Measurements from ENCODE around the gene NUMBL. TPM values are rescaled to one million over a fixed set of nuclear protein-coding genes. Genes with fewer than 3 reads are reported as not detected.
"Not testable (repeated sequence)": the region's sequence is repeated elsewhere in the genome, so short reads cannot be mapped to it uniquely, and the experiment has no call there.

NUMBL gene
- total RNA-seq (2014; rRNA removed; shearing (Covaris generic)) = 10.9 and 16.4 TPM in 2 replicates
- polyA plus RNA-seq (2015; cell fraction: cytosol; rRNA removed) = 32.3 and 33.7 TPM in 2 replicates
- polyA plus RNA-seq (2015; cell fraction: nucleus; rRNA removed) = 52.5 and 53.7 TPM in 2 replicates

DNA sequence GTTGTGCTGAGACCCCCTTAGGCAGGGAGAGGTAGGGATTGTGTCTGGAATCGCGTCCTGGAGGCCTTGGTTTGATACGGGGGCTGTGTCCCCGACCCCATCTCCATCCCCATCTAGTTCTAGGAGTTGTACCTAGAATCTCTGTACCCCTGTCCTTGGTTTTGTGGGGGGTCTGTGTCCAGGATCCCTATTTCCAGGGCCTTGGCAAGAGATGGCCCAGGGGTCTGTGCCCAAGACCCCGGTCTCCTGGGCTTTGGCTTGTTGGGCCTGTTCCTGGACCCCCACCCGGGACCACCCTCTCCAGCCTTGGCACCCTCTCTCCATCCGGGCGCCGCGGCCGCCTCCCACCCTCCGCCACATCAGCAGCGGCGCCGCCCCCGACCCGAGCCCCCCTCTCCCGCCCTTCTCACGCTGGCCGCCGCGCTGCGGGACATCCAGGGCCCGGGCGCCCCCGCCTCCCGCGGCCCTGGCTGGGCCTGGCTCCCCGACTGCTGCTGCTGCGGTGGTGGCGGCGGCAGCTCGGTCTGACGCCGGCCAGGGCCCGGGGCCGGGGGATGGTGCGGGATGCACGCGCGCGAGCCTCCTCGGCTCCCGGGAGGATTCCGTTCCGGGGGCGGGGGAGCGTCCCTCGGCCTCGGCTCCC is at the start of gene NUMBL:
NUMBL (minus strand) TSS at position 602 of the 643 bp plus-strand sequence; CDS start at position 434, 168 bp downstream.
- DNase-seq (ENCODE audit: low read depth) = no peak

DNA sequence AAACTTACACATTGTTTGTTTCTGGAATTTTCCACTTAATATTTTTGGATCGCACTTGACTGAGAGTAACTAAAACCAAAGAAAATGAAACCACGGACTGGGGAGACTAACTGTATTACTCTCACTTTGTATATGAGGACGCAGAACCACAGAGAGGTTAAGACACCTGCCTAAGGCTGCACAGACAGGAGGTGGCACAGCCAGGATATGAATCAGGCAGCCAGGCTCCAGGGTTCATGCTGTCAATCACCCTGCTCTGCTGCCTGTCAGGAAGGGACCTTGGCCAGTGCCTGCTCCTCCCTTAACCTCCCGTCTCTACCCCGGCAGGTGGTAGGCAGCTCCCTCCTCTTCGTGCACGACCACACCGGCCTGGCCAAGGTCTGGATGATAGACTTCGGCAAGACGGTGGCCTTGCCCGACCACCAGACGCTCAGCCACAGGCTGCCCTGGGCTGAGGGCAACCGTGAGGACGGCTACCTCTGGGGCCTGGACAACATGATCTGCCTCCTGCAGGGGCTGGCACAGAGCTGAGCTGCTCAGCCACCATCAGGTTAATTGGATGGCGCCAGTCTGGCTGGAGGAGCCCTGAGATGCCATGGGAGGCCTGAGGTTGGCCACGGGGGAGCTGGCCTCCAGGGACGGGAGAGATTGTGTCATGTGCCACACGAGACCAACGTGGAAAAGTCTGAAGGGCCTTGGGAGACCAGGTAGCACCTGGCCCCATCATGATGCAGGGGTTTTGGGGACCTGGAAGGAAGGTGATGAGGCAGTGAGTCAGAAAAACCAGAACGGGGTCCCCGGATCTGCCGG is 48.8 kb upstream of the NUMBL start:
- no peak for DNase-seq (ENCODE audit: low read depth)

DNA sequence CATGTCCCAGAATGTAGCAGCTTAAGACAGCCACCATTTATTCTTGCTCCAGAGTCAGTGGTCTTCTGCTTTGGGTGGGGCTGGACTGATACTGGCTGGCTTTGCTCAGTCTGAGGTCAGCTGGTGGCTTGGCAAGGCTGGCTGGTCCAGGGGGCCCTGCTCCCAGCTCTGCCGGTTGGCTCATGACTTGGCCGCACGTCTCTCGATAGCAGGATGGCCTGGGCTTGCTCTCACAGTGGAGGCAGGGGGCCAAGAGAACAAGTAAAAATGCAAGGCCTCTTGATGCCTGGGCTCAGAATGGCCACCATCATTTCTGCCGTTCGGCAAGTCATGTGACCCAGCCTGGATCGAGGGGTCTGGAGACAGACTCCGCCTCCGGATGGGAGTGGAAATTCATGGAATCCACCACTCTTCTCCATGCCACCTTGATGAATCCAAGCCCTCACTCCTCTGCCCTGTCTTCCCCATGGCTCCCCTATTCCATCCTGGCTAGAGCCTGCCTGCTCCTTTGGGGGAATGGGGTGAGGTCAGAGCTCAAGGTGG is 46.7 kb upstream of the NUMBL start:
- no peak for DNase-seq (ENCODE audit: low read depth)

DNA sequence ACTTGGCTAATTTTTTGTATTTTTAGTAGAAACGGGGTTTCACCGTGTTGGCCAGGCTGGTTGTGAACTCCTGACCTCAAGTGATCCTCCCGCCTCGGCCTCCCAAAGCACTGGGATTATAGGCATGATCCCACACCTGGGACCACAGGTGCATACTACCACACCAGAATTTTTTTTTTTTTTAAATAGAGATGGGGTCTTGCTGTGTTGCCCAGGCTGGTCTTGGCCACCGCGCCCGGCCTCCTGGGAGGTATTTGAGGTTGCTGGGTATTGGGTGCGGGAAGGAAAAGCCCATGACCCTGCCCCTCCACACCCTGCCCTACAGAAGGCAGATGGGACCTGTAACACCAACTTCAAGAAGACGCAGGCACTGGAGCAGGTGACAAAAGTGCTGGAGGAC is 46.2 kb upstream of the NUMBL start:
- DNase-seq (ENCODE audit: low read depth) = no peak

DNA sequence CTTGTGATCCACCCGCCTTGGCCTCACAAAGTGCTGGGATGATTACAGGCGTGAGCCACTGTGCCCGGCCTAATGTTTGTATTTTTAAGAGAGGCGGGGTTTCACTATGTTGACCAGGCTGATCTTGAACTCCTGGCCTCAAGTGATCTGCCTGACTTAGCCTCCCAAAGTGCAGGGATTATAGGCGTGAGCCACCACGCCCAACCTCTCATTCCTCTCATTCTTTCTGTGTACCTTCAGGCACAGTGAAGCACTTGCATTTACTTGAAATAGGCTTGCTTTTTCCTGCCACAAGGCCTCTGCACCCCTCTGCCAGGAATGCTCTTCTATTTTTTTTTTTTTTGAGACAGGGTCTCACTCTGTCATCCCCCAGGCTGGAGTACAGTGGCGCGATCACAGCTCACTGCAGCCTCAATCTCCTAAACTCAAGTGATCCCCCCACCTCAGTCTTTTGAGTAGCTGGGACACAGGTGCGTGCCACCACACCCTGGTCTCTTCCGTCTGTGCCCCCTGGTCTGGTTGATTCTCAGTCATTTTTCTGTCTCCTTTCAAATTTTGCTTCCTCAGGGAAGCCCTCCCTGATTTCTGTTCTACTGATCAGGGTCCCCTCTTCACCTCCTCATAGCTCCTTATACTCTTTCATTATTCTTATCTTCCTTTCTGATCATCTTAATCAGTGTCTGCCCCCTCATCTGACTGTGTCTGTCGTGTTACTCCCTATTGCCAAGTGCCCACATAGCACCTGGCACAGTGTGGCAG is 44.7 kb upstream of the NUMBL start:
- no peak for DNase-seq (ENCODE audit: low read depth)

DNA sequence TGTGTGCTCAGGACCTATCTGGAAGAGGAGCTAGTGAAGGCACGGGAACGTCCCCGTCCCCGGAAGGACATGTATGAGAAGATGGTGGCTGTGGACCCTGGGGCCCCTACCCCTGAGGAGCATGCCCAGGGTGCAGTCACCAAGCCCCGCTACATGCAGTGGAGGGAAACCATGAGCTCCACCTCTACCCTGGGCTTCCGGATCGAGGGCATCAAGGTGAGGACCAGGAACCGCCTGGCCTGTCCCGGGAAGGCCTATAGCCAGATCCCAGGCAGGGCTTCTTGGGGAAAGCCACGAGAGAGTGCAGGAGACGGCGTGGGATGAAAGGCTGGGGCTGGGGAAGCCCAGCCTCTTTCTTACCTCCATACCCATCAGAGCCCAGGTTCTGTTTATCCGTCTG is 42.7 kb upstream of the NUMBL start:
- no peak for DNase-seq (ENCODE audit: low read depth)

DNA sequence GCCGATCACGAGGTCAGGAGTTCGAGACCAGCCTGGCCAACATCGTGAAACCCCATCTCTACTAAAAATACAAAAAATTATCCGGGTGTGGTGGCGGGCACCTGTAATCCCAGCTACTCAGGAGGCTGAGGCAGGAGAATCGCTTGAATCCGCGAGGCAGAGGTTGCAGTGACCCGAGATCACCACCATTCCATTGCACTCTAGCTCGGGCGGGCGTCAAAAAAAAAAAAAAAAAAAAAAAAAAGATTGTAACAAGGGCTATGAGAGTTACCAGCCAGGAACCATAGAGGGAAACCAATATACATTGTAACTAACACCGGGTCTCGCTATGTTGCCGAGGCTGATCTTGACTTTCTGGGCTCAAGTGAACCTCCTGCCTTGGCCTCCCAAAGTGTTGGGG is 41.9 kb upstream of the NUMBL start:
- not testable (repeated sequence) for DNase-seq (ENCODE audit: low read depth)

DNA sequence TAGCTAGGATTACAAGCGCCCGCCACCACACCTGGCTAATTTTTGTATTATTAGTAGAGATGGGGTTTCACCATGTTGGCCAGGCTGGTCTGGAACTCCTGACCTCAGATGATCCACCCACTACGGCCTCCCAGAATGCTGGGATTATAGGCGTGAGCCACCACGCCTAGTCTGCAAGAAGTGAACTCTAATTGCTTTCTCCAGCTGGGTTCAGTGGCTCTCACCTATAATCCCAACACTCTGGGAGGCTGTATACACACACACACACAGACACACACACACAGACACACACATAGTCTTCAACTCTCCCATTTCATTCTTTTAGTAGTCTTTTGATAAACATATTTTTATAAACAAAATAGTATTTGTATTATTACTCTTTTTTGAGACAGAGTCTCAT is 39.6 kb upstream of the NUMBL start:
- DNase-seq (ENCODE audit: low read depth) = not testable (repeated sequence)

DNA sequence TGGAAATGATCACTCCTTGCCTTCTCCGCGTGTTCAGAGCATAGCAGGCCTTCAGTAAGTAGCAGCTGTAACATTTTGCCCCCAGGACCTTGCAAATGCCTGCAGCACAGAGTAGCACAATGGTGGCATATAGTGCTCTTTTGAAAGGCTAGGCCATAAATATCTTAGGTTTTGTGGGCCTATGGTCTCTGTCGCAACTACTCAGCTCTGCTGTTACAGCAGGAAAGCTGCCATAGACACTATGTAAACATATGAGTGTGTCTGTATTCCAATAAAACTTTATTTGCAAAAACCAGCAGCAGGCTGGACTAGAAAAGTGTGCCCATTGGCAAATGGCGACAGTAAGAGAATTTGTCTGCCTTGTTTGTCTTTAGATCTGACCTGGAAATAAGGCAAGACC is 35.8 kb upstream of the NUMBL start:
- no peak for DNase-seq (ENCODE audit: low read depth)

DNA sequence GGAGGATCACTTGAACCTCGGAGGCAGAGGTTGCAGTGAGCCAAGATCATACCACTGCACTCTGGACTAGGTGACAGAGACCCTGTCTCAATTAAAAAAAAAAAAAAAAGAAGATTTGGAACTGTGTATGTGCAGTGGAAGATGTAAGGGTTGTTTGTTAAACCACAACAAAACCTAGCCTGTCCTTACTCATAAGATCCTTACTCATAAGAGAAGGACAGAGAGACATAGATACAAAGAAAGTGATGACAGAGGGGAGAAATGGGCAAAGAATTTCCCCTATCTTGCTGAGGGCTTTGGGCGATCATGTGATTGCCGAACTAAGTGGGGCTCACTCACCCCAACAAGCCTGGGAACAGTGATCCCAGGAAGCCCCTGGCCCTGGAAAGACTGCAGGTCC is 34.4 kb upstream of the NUMBL start:
- no peak for DNase-seq (ENCODE audit: low read depth)

DNA sequence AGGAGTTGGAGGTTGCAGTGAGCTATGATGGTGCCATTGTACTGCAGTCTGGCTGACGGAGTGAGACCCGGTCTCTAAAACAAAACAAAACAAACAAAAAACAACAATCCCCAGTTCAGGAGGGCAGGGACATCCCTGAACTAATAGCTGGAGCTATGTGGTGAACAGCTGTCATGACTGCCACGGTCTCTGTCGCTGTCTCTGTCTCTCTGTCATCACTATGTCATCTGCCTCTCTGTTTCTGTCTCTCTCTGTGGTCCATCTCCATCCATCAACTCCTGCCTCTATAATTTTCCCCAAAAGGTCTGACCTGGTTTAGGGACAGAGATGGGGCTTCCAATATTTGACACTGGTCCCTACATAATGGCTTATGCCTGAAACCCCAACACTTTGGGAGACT is 33.9 kb upstream of the NUMBL start:
- DNase-seq (ENCODE audit: low read depth) = no peak

DNA sequence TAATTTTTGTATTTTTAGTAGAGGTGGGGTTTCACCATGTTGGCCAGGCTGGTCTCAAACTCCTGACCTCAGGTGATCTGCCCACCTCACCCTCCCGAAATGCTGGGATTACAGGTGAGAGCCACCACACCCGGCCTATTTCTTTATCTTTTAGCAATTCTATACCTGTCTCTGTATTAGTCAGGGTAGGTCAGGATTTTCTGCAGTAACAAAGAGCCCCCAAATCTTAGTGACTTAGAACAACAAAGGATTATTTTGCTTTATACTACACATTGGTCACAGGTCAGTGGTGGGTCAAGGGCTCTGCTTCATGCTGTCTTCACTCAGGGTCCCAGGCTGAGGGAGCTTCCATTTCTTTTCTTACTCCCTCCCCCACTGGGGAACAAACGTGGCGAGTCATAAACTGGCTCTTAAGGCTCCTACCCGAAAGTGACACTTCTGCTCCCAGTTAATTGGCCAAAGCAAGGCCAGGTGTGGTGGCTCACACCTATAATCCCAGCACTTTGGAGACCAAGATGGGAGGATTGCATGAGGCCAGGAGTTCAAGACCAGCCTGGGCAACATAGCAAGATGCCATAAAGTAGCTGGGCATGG is 33.3 kb upstream of the NUMBL start:
- no peak for DNase-seq (ENCODE audit: low read depth)

DNA sequence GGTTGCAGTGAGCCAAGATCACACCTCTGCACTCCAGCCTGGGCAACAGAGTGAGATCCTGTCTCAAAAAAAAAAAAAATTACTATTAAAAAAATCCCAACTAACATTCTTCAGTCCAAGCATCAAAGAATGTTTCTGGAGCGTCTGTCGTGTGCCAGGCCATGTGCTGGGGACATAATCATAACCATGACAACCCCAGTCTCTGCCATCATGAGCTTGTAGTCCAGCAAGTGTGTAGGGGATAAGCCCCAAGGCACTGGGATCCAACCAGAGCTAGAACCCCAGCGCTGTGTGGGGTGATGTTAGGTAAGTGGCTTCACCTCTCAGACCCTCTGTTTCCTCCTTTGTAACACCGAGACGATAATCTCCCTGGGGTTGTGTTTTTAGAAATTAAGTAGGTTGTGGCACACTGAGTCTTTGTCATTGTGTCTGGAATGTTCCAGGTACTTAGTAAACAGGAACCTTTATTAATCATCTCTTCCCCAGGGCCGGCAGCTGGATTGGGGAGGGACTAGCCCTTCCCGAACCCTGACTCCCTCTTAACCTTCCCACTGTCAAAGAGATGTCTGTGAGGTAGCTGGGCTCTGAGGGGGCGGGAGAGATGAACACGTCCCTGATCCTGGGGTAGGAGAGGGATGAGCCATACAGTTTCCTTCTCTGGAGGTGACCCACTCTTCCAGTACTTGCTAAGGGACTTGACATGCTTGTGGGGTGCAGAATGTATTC is 31.6 kb upstream of the NUMBL start:
- peak; percentile 17 for DNase-seq (ENCODE audit: low read depth)

DNA sequence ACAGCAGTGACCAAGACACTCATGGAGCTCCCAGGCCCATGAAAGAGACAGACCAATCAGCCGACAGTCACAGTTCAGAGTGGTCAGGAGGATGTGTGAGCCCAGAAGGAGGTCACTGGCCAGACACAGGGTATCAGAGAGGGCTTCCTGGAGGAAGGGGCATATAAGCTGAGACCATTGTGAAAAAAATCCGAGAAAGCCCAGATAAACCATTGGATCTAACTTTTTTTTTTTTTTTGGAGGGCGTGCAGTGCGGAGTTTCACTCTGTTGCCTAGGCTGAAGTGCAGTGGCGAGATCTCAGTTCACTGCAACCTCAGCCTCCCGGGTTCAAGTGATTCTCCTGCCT is 30.7 kb upstream of the NUMBL start:
- DNase-seq (ENCODE audit: low read depth) = no peak

DNA sequence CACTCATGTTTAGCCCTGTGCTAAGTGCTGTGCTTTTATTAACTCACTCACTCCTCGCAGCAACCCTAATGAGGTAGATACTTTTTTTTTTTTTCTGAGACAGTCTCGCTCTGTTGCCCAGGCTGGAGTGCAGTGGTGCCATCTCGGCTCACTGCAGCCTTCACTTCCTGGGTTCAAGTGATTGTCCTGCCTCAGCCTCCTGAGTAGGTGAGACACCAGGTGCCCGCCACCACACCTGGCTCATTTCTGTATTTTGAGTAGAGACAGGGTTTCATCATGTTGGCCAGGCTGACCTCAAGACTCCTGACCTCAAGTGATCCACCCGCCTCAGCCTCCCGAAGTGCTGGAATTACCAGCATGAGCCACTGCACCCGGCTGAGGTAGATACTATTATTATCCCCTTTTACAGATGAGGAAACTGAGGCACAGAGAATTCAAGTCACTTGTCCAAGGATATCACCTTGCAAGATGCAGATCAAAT is 29.0 kb upstream of the NUMBL start:
- no peak for DNase-seq (ENCODE audit: low read depth)

DNA sequence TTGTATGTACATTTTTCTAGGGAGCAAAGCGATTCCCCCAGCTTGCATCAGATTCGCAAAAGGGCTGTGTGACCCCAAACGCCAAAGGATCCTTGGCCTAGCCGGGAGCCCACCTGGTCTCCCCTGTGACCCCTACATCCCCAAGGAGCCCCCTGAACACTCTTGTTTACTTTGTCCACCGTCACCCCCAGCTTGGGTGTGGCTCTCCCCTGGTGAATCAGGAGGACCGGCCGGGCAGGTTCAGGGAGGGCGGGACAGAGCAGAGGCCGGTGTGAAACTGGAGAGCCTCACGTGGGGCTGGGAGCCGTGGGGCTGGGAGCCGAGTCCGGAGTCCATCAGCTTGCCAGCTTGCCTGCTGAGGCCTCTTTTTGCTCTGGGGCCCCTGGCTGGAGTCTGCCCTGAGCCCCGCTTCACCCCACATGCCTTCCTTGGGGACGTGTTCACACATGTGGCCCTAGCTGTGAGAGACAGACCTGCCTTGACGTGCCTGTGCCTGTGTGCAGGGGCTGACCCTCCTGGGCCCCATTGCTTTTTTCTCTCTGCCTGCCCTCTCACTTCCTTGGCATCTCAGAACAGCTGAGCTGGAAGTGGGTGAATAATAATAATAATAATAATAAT is 28.4 kb upstream of the NUMBL start:
- DNase-seq (ENCODE audit: low read depth) = peak; percentile 38

DNA sequence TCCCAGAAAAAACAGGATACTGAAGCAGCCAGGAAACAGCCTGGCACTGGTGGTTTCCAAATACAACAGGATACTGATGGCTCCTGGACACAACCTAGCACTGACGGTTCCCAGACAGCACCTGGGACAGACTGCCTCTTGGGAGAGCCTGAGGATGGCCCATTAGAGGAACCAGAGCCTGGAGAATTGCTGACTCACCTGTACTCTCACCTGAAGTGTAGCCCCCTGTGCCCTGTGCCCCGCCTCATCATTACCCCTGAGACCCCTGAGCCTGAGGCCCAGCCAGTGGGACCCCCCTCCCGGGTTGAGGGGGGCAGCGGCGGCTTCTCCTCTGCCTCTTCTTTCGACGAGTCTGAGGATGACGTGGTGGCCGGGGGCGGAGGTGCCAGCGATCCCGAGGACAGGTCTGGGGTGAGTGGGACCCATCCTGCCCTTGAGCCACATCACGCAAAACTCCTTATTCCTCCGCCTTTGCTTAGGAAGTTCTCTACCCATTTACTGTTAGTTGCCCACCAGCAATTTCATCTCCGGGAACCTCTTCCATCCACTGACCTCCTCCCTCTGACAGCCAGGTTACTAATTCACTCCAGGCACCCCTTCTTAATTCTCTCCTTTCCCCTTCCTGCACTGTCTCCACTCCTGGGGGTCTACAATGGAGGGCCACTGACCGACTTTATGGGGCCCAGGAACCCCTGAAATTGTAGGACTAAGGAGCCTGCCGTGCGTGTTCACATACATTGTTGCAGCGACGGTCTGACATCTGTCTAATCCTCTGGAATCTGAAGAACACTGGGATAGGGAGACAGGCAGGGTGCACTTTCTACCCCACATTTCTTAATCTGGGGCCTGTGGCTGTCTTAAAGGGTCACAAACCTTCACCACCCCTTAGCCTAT is 27.7 kb upstream of the NUMBL start:
- no peak for DNase-seq (ENCODE audit: low read depth)

DNA sequence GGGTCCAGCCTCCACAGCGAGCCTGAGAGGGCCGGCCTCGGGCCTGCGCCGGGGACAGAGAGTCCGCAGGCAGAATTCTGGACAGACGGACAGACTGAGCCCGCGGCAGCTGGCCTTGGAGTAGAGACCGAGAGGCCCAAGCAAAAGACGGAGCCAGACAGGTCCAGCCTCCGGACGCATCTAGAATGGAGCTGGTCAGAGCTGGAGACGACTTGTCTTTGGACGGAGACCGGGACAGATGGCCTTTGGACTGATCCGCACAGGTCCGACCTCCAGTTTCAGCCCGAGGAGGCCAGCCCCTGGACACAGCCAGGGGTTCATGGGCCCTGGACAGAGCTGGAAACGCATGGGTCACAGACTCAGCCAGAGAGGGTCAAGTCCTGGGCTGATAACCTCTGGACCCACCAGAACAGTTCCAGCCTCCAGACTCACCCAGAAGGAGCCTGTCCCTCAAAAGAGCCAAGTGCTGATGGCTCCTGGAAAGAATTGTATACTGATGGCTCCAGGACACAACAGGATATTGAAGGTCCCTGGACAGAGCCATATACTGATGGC is 27.0 kb upstream of the NUMBL start:
- DNase-seq (ENCODE audit: low read depth) = peak; percentile 31

All from HT1080 (cell line).